DMS53 treated with DMSO at 0.1 percent for 48 hours (cell line): ENCODE measurements around the gene GRIK4.

ENCODE experiments used
- DNase-seq: peaks from one replicate; lab custom pipeline; 2025; ENCODE audit not compliant: unreplicated experiment; lab: John Stamatoyannopoulos, UW

Gene GRIK4

DNA sequence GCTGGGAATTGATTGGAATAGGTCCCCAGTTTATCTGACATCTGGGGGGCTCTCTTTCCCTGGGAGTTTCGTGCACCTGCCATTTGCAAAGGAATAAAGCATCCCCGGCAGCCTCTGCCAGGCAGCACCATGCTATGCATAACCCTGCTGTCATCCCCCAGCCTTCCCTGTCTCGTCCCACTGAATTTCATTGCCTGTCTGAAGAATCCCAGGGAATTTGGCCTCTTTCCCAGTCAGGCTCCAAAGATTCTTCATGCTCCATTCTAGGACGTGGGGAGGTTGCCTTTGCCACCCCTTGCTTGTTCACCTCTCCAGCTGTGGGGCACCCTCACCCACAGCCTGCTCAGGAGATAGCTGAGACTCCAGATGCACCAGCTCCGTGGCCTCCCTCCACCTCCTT, 317.3 kb downstream of the GRIK4 start:
- DNase-seq, result no peak

GRCh38 chr11:120830085-120830620, 318.6 kb downstream of the GRIK4 start:
- DNase-seq, result no peak

- no peak for DNase-seq
These were observed 321.1 kb downstream of the GRIK4 start for GRCh38 chr11:120832481-120833238.

DNA sequence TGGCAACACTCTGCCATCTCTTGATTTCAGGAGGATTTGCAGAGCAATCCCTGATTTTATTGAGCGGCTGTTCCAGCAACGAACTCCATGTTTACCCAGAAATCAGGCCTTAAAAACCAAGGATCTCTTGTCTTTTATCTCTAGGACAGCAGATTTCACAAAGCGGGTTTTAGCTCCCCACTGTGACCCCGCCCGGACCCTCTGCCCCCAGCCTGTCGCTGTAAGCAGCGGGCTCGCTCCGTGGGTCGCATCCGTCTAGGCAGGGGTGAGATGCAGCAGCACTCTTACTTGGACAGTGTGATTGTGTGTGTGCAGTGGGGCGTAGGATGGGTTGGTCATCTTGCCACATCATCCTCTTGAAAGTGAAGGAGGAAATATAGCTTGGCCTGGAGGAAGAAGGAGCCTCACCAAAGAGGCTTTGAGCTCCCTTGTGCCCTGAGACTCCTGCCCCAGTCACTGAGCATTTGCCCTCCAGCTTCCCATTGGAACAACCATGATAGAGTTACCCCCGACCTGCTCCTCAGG, 323.2 kb downstream of the GRIK4 start:
- no peak for DNase-seq

DNA sequence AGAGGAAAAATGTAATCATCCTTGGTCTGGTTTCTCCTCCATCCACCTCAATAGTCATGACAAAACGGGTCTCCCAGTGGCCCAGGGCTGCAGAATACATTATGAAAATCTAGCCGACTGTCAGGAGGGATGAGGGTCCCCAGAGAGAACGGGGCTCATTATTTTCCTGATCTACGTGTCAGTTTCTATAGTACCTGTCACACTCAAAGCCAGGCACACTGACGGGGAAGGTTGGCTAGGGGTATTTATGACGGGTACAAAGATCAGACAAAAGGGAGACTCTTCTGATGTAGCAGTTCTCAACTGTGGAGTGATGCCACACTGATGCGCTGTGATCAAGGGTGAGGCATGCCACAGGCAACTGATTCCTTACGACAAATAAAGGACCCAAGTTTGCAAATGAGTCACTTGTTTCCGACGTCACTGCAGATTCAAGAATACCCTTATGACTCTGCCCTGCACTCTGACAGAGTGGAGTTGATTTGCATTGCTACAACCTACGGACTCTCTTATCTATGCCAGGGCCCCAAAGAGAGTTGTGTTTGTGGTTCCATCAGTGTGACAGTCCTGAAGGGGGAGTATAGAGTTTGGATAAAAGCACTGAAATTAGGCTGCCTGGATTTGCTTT, 324.2 kb downstream of the GRIK4 start:
- DNase-seq, result no peak

DNA sequence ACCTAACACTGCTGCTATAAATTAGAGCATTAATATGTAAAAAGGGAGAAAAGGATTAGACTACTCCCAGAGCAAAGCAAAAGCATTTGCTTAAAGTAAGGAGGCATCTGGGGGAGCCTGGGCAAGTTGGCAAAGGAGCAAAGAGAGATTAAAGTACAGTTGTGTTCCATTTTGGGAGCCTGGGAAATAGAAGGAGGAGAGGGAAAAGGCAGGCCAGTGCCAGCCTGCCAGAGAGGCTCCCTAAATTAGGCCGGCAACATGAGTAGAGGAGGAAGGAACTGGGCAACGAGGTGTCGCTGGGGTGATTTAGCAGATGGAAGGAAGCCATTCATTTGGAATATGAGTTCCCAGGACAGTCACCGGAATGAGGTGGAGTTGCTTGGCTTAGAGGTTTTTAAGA, 326.1 kb downstream of the GRIK4 start:
- no peak for DNase-seq

GRCh38 chr11:120839201-120839600, 327.7 kb downstream of the GRIK4 start:
- DNase-seq, result no peak

GRCh38 chr11:120839846-120840402, 328.4 kb downstream of the GRIK4 start:
- no peak for DNase-seq

DNA sequence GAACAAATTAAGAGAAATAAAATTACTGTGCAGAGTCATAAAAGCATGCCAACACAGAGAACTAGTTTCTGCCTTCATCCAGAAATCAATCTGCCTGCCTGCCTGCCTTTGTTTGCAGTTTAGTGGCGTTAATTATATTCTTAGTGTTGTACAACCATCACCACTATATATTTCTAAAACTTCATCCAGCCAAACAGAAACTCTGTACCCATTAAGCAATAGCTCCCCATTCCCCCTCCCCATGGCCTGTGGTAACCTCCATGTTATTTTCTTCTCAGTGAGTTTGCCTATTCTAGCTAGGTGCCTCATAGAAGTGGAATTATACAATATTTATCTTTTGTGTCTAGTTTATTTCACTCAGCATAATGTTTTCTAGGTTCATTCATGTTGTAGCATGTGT, 329.1 kb downstream of the GRIK4 start:
- no peak for DNase-seq

GRCh38 chr11:120841074-120841473, 329.5 kb downstream of the GRIK4 start:
- no peak for DNase-seq

DNA sequence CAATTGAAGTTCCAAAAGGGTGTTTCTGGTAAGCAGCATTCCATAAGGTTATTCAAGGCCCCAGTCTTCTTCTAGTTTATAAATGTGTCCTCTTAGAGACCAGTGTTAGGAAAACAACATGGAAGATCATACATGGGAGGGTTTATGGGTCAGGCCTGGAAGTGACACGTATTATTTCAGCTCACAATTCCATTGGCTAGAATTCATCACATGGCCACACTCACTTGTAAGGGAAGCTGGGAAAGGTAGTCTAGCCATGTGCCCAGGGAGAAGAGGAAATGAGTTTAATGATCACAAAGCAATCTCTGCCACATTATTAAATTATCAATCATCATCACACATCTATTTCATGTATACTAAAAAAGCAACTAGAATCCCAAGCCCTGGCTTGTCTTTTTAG, 330.6 kb downstream of the GRIK4 start:
- DNase-seq, result no peak

GRCh38 chr11:120853435-120853834, 341.9 kb downstream of the GRIK4 start:
- no peak for DNase-seq

DNA sequence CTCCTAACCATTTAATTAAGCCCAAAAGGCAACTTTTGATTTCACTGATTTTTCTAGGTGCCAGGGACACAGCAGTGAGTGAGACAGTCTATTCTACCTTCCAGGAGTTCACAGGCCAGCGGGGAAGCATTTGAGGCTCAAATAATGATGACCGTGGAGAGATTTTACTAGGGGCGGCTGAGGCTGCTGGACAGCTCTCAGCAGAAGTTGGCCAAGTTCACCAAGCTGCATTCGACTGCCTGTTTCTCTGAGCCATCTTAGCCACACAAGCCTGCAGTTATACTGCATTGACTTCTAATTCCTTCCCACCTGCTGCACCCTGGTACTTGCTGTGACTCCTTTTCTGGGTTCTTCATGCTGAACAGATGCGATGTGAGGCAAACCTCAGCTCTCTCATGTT, 343.4 kb downstream of the GRIK4 start:
- no peak for DNase-seq

DNA sequence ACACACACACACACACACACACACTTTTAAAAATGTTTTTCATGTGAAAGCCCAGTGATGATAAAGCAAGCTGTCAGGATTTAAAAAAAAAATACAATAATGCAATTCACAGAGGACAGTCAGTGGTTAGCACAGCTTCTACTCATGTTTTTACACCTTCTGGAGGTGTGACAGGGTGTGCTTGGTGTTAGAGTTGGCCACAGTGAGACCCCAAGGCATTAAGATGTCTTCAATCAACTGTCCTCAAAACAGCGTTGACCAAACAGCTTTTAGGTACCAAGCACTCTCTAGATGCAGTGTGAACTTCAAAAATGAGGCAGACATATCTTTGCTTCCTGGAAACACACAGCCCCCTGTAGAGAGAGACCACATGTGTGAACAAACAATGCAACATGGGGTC, 346.0 kb downstream of the GRIK4 start:
- no peak for DNase-seq

GRCh38 chr11:120858740-120859139, 347.2 kb downstream of the GRIK4 start:
- no peak for DNase-seq

DNA sequence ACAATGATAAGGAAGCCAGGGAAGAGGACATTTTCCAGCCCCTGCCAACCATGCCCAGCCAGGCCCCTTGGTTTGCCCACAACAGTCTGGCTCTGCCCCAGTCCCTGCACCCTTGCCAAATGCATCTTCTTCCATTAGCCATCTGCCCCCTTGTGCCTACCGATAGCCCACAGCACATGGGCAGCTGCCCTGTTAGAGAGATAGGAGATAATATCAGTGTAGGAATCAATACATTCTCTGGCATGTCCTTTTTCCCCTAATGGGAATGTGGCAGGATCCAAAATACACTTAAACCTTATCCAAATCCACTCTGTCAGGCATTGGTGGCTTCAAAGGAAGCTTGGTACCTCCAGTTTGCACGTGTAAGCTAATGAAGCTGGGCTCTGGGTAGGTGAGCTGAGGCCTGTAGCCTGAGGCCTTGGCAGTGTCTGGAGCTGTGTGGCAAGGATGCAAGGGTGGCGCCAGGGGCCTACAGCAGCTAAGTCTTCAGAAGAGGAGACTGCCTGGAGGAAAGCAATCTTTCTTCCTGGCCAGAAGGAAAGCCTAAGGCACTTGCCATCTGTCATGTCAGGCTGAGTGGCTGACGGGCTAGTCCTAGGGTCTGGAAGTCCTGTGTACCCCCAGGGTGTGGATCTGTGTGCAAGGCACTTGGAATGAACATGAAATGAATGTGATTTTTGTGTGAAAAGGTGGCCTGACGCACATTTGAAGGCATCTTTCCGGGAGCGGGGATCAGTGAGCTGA, 348.2 kb downstream of the GRIK4 start:
- DNase-seq, result no peak

DNA sequence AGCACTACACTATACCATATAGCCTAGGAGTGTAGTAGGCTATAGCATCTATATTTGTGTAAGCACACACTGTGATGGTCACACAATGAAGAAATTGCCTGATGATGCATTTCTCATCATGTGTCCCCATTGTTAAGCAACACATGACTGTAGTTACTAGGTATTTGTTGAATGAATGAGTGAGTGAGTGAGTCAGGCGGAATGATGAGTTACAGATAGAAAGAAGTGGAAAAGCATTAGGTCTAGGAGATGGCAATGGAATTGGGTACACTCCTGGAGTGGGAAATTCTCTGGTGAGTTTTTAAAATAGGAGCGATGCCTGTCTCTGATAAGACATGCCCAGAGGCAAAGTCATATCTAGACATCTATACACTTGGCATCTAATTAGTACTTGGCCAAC, 351.8 kb downstream of the GRIK4 start:
- no peak for DNase-seq

GRCh38 chr11:120867024-120867423, 355.5 kb downstream of the GRIK4 start:
- DNase-seq, result no peak

- DNase-seq, result no peak
These were observed 356.0 kb downstream of the GRIK4 start for GRCh38 chr11:120867531-120867930.

GRCh38 chr11:120867988-120868387, 356.4 kb downstream of the GRIK4 start:
- DNase-seq, result no peak

DNA sequence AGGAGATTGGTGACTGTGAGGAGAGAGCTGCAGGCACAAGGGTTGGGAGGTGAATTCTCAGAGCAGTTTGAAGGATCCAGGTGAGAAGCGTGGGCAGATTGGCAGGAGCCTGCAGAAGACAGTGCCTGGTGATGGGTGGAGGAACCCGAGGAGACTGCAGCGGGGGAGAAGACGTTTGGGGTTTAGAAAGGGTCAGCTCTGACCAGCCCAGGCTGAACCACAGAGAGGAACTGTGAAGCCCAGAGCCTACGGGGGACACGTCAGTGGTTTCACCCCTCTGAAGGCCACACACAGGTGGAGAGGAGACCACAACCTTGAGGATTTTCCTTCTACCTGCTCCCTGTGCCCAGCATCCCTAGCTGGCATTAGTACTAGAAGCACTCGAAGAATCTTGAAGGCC, 357.5 kb downstream of the GRIK4 start:
- no peak for DNase-seq
